ENCODE measurements around the gene EI24.

The EI24 gene

DNA sequence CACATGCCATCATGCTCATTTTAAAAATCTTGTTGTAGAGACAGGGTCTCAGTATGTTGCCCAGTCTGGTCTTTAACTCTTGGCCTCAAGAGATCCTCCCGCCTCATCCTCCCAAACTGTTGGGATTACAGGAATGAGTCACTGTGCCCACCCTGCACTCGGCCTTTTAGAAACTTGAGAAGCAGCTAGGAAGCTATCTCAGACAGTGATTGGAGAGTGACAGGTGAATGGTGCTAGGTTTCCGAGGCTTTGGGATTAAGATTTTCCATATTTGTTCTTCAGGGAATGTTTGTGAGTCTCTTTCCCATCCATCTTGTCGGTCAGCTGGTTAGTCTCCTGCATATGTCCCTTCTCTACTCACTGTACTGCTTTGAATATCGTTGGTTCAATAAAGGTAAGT, 10.5 kb downstream of the EI24 start:
- no peak for DNase-seq (ENCODE audit: low read depth)

DNA sequence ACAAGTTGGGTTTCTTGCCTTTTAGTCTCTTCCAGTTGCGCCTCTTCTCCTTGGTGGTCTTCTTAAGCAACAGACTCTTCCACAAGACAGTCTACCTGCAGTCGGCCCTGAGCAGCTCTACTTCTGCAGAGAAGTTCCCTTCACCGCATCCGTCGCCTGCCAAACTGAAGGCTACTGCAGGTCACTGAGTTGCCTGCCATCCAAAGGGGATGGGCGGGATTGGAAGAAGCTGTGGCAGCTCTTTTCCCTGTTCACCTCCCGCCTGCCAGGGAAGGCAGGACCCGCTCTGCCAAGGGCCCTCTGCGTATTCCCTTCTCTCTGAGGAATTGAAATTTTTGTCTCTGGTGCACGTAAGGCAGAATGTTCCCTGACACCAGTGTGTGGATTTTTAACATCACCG, 14.2 kb downstream of the EI24 start:
- DNase-seq (ENCODE audit: low read depth): no peak

DNA sequence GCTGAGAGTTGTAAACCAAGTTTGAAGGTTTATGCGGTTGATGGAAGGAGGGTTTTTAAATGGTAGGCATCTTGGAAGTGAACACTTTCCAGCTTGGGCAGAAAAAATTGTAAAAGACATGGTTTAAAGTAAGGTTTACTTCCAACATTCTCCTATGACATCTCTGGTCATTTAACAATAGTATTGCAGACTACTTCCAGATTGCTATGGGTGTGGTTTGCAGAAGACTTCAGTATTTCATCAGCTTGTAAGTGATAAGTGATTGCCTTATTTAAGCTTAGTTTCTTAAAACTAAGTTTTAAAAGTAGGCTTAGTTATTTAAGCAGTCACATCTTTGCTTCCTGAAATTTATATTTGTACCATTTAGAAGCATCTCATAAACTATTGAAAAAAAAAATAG, 16.2 kb downstream of the EI24 start:
- no peak for DNase-seq (ENCODE audit: low read depth)

DNA sequence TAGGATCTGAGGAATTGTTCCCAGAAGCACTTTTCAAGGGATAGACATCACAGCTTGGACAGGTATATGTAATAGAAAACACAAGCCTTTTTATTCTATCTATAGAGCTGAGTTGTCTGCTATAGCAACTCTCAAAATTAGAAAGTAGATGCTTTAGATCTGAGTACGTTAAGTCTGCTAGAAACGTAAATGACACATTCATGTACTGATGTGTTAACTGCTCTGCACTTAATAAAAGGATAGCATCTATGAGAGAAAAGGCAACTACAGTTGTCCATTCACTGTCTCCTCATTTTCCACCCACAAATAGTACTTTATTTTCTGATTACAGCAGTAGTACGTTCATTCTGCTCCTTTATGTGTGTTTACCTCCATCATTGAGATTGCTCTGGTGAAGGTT, 17.3 kb downstream of the EI24 start:
- no peak for DNase-seq (ENCODE audit: low read depth)

DNA sequence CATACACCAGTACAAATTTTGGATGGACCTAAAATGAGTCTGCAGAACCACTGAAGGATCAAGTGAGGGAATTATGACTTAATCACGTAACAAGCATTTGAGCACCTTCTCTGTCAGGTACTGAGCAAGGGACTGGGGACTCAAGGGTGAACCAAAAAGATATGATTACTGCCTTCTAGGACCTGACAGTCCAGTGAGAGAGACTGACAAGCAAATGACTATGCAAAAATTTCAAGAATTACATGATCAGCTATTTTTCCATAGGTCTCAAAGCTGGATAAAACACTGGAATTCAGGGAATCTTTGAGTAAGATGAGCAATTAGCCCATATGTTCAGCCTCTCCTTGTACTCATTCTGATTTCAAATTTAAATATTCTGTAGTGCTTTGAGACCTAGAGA, 18.2 kb downstream of the EI24 start:
- DNase-seq (ENCODE audit: low read depth): no peak

DNA sequence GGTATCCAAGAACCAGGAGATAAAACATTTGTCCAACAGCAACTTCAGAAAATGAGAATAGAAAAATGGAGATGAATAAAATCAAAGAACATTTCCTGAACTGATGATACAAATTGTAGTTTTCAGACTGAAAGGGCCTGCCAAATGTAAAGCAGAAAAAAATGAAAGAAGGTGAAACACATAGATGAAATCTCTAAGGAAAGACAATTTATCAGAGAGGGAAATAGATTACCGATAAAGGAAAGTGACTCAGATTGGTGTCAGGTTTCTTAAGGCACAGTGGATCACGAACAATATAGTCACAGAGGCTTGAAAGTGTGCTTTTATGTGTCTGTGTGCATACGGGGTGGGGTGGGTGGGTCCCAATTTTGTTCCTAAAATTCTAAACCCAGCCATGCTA, 19.2 kb downstream of the EI24 start:
- peak; percentile 56 for DNase-seq (ENCODE audit: low read depth)

DNA sequence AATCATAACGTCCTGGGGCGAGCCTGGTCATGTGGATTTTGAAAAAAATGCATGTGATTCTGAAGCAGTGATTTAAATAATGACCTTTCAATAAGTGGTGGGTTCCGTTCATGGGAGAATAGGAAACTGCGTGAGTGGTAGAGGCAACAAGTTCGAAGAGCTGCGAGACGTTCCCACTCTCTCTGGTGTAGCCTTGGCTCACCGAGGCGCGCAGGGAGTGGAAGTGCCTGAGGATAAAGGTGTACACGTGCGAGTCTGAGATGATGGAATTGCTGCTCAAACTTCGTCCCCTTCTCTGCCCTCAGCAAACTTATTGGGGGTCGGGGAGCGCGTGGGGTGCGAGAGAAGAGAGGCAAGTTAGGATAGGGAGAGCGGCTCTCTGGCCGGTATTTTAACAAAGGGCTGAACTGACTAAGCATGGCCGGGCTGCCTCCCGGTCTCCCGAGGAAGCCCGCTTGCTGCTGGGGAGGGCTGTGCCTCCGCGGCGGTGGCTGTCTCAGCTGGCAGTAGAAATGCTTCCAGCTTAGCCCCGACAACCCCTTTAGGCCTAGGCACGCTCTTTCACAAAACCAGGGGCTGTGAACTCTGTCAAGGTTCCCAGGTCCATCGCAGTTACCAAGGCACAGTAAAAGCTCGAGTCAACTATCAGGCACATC, 22.5 kb downstream of the EI24 start:
- DNase-seq (ENCODE audit: low read depth): peak; percentile 54

DNA sequence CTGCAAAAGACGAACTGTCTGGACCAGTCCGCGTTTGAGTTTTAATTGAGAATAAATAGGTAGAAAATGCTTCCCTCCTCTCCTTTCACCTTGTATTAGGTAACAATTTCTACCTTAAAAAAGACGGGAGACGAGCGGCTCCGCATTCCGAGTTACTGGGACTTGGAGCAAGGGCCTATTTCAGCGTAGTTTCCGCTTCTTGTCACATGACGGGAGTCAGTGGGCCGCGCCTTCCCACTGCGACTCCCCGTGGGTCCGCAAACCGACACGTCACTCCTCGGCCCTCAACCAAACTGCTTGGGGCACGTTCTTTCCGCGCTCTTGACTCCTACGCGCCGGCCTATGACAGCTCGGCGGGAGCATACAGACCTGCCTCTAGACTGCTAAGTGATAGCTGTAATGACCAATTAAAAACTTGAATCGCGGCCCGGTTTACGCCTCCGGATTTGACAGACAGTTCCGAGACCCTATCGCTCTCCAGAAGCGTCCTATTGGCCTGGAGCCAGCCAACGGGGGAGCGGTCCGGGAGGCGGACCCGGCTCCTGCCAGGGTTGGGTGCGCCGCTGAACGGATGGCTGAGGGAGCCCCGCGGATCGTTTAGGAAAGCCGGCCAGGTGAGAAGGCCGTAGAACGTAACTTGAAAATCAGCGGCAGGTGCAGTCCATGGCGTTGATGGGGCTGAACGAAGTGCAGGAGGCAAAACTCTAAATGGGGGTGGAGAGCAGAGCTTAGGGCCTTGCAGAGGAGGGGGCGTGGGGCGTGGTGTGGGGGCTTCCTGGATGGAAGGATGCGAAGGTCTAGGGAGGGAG, 23.2 kb downstream of the EI24 start, which contains the start of gene STT3A:
Gene STT3A (plus strand): TSS at position 548 of the 809 bp plus-strand sequence. CDS start 3,064 bp downstream, outside the sequence.
- DNase-seq (ENCODE audit: low read depth): peak; percentile 100

DNA sequence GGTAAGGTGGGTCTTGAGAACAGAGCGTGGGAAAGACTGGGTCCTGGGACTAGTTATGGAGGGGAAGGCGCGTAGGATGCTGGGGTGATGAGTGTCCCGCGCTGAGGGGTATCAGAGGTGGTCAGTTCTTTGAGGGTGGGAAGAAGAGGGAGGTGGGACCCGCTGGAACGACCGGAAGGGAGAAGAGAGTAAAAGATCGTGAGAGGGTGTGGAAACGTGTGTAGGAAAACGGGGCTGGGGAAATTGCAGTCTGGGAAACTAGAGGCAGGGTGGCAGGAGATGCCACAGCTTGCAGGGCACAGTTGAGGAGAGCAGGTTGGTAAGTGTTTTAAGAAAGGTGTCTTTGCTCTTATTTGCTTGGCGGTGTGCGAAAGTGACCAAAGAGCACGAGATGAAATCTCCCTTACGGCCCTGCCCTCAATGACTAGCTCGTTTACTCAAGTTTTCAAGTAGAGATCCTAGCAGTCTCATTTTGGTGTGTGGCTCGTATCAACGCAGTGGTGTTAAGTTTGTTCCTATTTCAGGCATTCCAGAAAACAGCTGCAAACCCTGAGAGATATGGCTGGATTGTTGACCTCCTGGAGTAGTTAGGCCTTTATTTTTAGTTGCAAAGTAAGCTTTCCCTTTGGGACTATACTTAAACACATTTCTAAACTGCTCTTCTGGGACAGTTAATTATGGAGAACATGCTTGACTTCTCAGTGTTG, 24.0 kb downstream of the EI24 start:
- DNase-seq (ENCODE audit: low read depth): peak; percentile 74

DNA sequence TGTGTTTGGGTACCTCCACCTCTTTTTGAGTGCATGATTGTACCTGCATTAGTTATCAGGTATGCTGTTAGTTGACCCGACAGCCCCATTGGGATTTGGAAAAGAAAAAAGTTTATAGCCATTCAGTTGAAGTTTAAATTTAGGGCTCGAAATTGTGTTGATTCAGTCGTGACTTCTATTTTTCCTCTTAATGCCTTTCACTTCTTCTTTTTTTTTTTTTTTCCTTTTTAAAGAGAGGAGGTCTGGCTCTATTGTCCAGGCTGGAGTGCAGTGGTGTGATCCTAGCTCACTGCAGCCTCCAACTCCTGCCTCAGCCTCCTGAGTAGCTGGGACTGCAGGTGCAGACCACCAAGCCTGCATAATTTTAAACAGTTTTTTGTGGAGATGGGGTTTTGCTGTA, 25.7 kb downstream of the EI24 start:
- no peak for DNase-seq (ENCODE audit: low read depth)

DNA sequence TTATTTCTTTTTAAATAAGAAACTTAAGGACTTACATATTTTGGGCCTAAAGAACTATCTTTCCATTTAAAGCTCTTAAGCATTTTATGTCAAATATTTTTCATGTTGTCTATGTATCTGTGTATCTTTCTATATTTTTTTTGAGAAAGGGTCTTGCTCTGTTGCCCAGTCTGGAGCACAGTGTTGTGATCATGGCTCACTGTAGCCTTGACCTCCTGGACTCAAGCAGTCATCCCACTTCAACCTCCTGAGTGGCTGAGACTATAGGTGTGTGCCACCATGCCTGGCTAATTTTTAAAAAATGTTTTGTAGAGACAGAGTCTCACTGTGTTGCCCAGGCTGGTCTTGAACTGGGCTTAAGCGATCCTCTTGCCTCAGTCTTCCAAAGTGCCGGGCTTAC, 31.4 kb downstream of the EI24 start:
- no peak for DNase-seq (ENCODE audit: low read depth)

DNA sequence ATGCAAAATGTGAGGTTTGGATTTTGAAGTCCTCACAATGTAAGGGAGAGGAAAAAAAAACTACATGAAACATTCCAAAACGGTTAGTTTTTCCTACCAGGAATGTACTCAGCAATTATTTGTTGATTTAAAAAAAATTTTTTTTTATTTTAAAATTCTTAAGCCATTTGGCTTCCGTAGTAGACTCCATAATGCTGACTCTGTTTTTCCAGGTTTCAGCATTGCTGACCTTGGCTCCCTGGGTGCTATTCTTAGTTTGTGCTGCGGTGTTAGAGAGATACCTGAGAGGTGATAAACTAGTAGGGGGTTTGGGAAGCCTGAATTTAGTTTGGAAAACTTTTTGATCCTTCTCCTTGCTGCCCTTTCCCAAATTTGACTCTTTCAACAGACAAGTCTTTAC, 33.9 kb downstream of the EI24 start:
- DNase-seq (ENCODE audit: low read depth): no peak

DNA sequence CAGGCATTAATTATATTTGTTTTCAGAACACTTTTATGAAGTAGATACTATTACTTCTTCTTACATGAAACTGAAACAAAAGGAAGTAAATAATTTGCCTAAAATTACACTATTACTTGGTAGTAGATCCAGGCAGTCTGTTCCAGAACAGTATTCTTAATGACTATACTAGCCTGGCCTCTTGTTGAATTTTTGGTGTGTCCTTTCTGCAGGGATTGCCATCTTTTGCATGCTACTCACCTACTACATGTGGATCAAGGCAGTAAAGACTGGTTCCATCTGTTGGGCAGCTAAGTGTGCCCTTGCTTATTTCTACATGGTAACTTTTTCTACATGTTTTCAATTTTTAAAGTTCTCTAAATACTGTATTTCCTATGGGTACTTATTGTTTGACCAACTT, 36.1 kb downstream of the EI24 start:
- no peak for DNase-seq (ENCODE audit: low read depth)

DNA sequence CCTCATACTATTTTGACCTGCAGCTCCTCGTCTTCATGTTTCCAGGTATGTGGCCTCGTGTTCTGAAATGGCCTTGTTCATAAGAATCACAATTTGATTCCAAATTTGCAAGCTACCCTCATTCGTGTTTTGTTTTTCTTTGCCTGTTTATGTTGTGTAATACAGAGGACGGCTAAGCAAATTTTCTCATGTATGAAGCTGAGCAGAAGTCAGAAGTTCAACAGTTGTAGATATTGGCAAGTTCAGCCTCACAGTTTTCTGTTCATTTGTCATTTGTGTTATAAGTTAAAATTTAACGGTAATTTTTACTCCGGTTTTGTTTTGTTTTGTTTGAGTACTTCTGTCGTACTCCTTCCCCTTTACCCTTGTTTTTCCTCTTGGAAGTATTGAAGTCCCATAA, 40.3 kb downstream of the EI24 start:
- DNase-seq (ENCODE audit: low read depth): no peak

DNA sequence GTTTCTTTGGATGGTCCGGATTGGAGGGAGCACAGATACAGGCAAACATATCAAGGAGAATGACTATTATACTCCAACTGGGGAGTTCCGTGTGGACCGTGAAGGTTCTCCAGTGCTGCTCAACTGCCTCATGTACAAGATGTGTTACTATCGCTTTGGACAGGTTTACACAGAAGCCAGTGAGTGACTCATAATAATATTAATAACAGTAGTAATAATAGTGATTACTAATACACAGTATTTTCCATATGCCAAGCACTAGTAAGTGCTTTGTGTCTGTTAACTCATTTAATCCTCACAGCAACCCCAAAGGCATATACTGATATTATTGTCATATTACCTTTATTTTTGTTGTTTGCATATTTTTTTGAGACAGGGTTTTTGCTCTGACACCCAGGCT, 49.1 kb downstream of the EI24 start:
- DNase-seq (ENCODE audit: low read depth): no peak

DNA sequence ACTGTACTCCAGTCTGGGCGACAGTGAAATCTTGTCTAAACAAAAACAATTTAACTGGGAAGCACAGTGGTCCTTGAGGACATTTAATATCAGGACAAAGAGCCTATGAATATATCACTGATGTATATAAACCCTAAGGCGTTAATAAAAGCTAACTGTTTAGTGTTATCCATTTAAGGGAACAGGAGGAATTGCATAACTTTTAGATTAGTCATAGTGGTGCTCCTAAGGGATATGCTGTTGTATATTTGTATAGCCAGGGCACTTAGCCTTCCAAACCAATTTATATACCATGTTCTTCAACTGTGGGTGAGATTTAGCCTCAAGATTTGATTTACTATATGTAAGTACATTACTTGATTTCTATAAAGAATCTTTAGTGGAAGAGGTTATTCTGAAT, 52.7 kb downstream of the EI24 start:
- peak; percentile 86 for DNase-seq (ENCODE audit: low read depth)

DNA sequence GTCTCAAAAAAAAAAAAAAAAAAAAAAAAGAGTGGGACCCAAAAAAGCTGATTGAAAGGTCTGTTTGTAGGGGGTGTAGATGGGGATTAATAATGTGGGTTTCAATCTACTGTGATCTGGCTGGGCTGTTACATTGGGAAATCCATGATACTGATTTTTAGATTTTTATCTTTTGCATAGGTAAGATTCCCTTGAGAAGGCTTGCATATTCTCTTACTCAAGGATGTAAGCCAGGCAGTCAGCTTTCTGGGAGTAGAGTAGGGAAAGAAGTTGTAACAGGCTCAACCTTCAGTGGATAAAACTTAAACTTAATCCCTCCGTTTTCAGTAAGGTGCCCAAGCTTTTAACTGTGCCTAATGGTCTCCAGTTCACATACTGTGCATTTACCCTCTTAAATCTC, 53.8 kb downstream of the EI24 start:
- no peak for DNase-seq (ENCODE audit: low read depth)

DNA sequence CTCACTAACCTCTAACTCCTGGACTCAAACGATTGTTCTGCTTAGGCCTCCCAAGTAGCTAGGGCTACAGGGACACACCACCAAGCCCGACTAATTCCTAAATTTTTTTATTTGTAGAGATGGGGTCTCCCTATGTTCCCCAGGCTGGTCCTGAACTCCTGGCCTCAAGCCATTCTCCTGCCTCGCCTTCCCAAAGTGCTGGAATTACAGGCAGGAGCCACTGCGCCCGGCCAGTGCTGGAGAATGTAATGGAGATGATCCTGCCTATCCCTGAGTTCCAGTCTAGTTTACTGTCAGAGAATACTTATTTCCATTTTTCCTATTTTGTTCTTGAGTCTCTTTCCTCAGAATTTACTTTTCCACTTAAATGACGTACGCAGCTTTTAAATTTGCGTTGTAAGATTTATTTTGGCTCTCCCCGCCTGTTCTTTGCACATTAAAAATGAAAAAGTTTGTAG, 55.5 kb downstream of the EI24 start, which contains the start of gene CHEK1:
Gene CHEK1 (plus strand): TSS at position 408 of the 458 bp plus-strand sequence. CDS start 1,606 bp downstream, outside the sequence.
- no peak for DNase-seq (ENCODE audit: low read depth)

DNA sequence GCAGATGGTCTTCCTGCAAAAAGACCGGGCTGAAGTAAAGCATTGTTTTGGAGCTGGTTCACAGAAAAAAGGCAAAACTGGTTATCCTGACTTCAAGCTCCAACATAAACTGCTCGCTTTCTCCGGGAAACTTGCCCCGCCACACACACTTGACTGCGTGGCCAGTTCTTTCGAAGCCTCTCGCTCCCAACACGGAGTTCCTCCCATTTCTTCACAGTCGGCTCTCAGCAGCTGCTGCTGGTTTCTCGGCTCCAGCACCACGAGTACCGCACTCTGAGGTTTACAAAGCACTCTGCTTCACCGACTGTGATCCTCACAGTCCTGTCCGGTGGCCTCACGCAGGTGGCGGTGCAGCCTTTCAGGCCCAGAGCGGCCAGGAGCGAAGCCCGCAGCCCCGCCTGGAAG, 56.0 kb downstream of the EI24 start:
- DNase-seq (ENCODE audit: low read depth): no peak

DNA sequence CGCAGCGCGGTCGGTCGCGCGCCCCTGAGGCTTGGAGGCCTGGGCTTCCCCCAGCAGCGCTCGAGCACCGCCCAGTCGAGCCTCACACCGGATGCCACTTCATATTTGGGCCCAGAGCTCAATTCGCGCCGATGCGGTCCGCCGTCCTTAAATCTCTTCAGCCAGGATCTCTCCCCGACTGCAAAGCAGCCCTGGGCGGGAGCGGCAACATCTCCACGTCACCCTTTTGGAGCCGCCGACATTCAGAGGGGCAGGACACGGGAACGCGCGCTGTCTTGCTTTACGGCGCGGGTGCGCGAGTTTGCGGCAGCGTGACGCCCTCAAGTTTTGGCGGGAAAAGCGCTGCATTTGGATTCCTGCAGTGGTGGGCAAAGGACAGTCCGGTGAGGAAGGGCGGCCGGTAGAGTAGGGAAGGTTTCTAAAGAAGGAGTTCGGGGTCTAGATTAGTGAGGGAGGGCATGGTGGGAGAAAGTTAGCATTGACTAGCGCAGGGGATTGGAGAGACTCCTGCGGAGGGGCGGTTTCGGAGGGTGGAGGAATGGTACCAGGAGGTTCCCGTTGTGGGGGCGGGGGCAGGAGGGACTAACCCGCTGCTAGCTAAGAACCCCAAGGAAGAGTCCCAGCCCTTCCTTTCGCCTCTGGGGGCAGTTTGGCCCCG, 56.5 kb downstream of the EI24 start:
- DNase-seq (ENCODE audit: low read depth): peak; percentile 95

DNA sequence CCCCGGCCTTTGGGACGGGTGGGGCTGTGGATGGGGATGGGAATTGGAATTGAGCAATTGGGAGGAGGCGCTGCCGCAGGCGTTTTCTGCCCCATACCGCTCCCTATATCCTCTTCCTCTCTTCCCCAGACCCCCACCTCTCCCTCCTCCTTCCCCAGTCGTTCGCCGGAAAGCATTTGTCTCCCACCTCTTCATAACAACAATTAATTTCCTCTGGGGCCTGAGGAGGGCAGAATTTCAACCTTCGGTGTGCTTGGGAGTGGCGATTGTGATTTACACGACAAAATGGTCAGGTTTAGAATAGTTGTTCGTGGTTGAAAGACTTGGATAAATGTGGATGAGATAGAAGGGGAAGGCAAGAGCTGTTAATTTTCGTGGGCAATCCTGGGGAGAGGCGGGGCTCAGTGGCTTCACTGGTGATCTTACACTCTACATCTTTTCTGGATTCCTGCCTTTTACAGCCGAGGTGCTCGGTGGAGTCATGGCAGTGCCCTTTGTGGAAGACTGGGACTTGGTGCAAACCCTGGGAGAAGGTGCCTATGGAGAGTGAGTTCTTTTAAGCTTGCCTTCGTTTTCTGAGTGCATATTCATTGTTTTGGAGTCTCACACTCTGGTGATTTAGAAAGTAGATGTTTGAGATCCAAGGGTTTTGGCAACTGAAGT, 57.1 kb downstream of the EI24 start:
- peak; percentile 96 for DNase-seq (ENCODE audit: low read depth)
